WTC11 (cell line): Measurements from ENCODE around the gene SLC17A9. TPM values are rescaled to one million over a fixed set of nuclear protein-coding genes. Genes with fewer than 3 reads are reported as not detected.

ENCODE experiments used
- ATAC-seq: fragments of 200-7000 bp; cut with Tn5 transposase; 2 replicates; pipeline ENCODE4 v1.10.0; 2021; ENCODE audit warnings: mild to moderate bottlenecking, moderate library complexity
- CTCF ChIA-PET: fragments of 300-600 bp; sonication (Branson Sonifier 250); formaldehyde crosslinking; loops from one replicate; lab custom pipeline; 2021; ENCODE audit warnings: antibody characterized with exemption; lab: Charles Lee
- POLR2A ChIA-PET: fragments of 350-600 bp; sonication (Branson Sonifier 250); formaldehyde crosslinking; loops from one replicate; lab custom pipeline; 2021; ENCODE audit warnings: antibody characterized with exemption; lab: Charles Lee
- DNase-seq: peaks from one replicate; pipeline ENCODE4 v3.0.0; 2021; ENCODE audit warnings: low spot score
- H3K27ac Mint-ChIP-seq: 2 replicates; pipeline ENCODE4 v1.8.0; 2021; ENCODE audit warnings: mixed read lengths
- H3K27me3 Mint-ChIP-seq: 2 replicates; pipeline ENCODE4 v1.8.0; 2021; ENCODE audit warnings: low read depth, mild to moderate bottlenecking, moderate library complexity, mixed read lengths
- H3K36me3 Mint-ChIP-seq: 2 replicates; pipeline ENCODE4 v1.8.0; 2021; ENCODE audit warnings: mixed read lengths
- H3K4me1 Mint-ChIP-seq: 2 replicates; pipeline ENCODE4 v1.8.0; 2022; ENCODE audit warnings: mixed read lengths
- H3K4me3 Mint-ChIP-seq: 2 replicates; pipeline ENCODE4 v1.8.0; 2021; ENCODE audit warnings: mild to moderate bottlenecking, moderate library complexity, mixed read lengths
- H3K9me3 Mint-ChIP-seq: 2 replicates; pipeline ENCODE4 v1.8.0; 2021; ENCODE audit warnings: mixed read lengths
- E2F4 ChIP-seq: sonication (generic); formaldehyde crosslinking; IDR thresholded peaks from 2 replicates; pipeline ENCODE4 v1.8.1; 2022; ENCODE audit warnings: low read depth, mild to moderate bottlenecking, moderate library complexity, missing genetic modification reagents, borderline replicate concordance
- ERG ChIP-seq: fragments of 250-450 bp; sonication (Bioruptor Pico); IDR thresholded peaks from 2 replicates; pipeline ENCODE4 v1.8.0; 2021; ENCODE audit warnings: mild to moderate bottlenecking
- JAZF1 ChIP-seq: fragments of 250-450 bp; sonication (Bioruptor Pico); IDR thresholded peaks from 2 replicates; pipeline ENCODE4 v1.9.0; 2021; ENCODE audit warnings: moderate library complexity, mild to moderate bottlenecking, inconsistent platforms
- KAT7 ChIP-seq: sonication (generic); formaldehyde crosslinking; IDR thresholded peaks from 2 replicates; pipeline ENCODE4 v1.8.1; 2023; ENCODE audit warnings: missing genetic modification reagents, mild to moderate bottlenecking, borderline replicate concordance
- NR3C1 ChIP-seq: sonication (generic); formaldehyde crosslinking; conservative IDR thresholded peaks from 2 replicates; pipeline ENCODE4 v1.8.1; 2023; ENCODE audit warnings: low read depth, mild to moderate bottlenecking, missing genetic modification reagents
- PRDM15 ChIP-seq: sonication (generic); formaldehyde crosslinking; IDR thresholded peaks from 2 replicates; pipeline ENCODE4 v1.8.0; 2022; ENCODE audit warnings: missing genetic modification reagents
- SP1 ChIP-seq: sonication (generic); formaldehyde crosslinking; conservative IDR thresholded peaks from 2 replicates; pipeline ENCODE4 v1.8.1; 2022; ENCODE audit warnings: missing genetic modification reagents
- STAT6 ChIP-seq: sonication (generic); formaldehyde crosslinking; conservative IDR thresholded peaks from 2 replicates; pipeline ENCODE4 v1.8.1; 2023; ENCODE audit warnings: mild to moderate bottlenecking, low read depth, missing genetic modification reagents, moderate library complexity
- total RNA-seq: library from RNA; stranded (reverse); gene quantifications from 3 replicates; pipeline ENCODE4 v1.2.3, GENCODE V29; 2021
- TF ChIP-seq, protein P1 (sequence below): sonication (generic); formaldehyde crosslinking; IDR thresholded peaks from 2 replicates; pipeline ENCODE4 v1.8.1; 2023; ENCODE audit warnings: mild to moderate bottlenecking, missing genetic modification reagents, moderate library complexity

SLC17A9 gene
- total RNA-seq, 1 experiment from 2014 or later, result 41.7 TPM

DNA sequence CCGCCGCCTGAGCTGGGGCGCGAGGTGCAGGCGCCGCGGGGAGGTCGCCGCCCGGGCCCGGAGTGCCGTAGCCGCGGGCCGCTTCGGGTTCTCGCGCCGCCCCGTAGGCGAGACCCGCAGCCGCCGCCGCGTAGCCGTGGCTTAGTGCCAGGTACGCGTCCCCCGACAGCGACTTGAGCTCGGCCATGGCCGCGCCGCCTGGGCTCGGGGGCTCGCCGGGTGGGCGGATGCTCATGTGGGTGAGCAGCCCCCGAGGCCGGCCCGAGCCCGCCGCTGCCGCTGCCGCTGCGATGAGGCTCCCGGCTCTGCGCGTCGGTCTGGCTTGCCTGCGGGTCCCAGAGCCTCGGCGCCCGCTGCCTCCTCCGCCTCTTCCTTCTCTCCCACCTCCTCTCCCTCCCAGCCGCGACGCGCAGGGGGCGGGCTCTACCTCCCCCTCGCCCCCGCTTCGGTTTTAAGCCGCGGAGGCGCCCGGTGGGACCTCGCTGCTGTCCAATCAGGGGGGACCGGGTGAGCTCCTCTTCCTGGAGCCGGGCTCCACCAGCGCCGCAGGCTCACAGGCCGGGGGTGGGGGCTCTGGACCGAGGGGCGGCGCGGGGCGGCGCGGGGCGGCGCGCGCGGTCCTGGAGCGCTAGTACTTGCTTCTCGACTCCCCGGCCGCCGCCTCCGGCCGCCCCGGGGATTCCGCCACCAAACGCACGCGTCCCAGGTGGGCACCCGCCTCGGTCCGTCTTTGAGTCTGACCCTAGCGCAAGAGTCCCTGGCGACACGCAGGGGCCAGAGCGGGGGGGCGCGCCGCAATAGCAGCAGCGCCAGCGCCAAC is 54.2 kb downstream of the SLC17A9 start, which contains the start of gene BHLHE23:
BHLHE23 (minus strand) TSS at position 425 of the 820 bp plus-strand sequence; CDS start at position 235, 190 bp downstream.
- Mint-ChIP-seq H3K36me3 (no peaks in the 10 kb centered on the region), H3K27ac (no peak within 1 kb of the TSS), H3K27me3 (peaks cover 84% of the 10 kb centered on the region), H3K4me3 (peak within 1 kb of the TSS; percentile 55), H3K4me1 (peaks cover 33% of the 10 kb centered on the region), H3K9me3 (no peaks in the 10 kb centered on the region)
- DNase-seq, result peak; percentile 68
- 0 out of 2 replicates have a peak, but pooled peaks have one; percentile 45 for TF ChIP-seq E2F4
- TF ChIP-seq KAT7 (CRISPR knock-in tag), result no peak
- no peak for TF ChIP-seq SP1 (CRISPR knock-in tag)
- no peak for TF ChIP-seq ERG (CRISPR knock-in tag)
- TF ChIP-seq PRDM15 (CRISPR knock-in tag), result peak; percentile 89
- POLR2A ChIA-PET, result interaction anchor here (1.0 to 1.4 kb wide), 2 partner anchors 8 to 30 kb away, joined by 3 read pairs; no protein-coding TSS in a partner anchor
- peak; percentile 17 for ATAC-seq
- CTCF ChIA-PET, result interaction anchor here (1.0 to 2.6 kb wide), 10 partner anchors 27 to 133 kb away, joined by 3 to 10 read pairs (median 4); no protein-coding TSS in a partner anchor

GRCh38 chr20:63007360-63007645 is 54.8 kb downstream of the SLC17A9 start:
- peaks cover under 1% of the 10 kb centered on the region; the same call in 1 of the 2 replicates for H3K9me3 Mint-ChIP-seq
- 0 out of 2 replicates have a peak, but pooled peaks have one; percentile 15 for TF ChIP-seq NR3C1
- no peak for TF ChIP-seq STAT6 (CRISPR knock-in tag)
- TF ChIP-seq, all 79 proteins: peak for 1
- Mint-ChIP-seq H3K4me1 (peaks cover 33% of the 10 kb centered on the region), H3K4me3 (0 out of 2 replicates have a peak overlapping the region, but pooled peaks have one; percentile 16), H3K27ac (no peak overlapping the region), H3K27me3 (peaks cover 81% of the 10 kb centered on the region), H3K36me3 (no peaks in the 10 kb centered on the region)
- DNase-seq, result no peak
- ChIA-PET POLR2A (no interaction called here), CTCF (interaction anchor here (0.6 to 2.6 kb wide), 8 partner anchors 28 to 133 kb away, joined by 3 to 10 read pairs (median 4); no protein-coding TSS in a partner anchor)
- 0 out of 2 replicates have a peak, but pooled peaks have one; percentile 1 for ATAC-seq

GRCh38 chr20:63007646-63008488 is 55.4 kb downstream of the SLC17A9 start:
- Mint-ChIP-seq H3K27me3 (peaks cover 81% of the 10 kb centered on the region), H3K27ac (no peak overlapping the region), H3K4me1 (peaks cover 29% of the 10 kb centered on the region), H3K4me3 (peak overlapping the region; percentile 54), H3K36me3 (peaks cover under 1% of the 10 kb centered on the region), H3K9me3 (peaks cover 6% of the 10 kb centered on the region)
- CTCF ChIA-PET, result interaction anchor here (0.6 to 1.9 kb wide), 14 partner anchors 11 to 185 kb away, joined by 3 to 21 read pairs (median 4); no protein-coding TSS in a partner anchor
- TF ChIP-seq, protein P1, sequence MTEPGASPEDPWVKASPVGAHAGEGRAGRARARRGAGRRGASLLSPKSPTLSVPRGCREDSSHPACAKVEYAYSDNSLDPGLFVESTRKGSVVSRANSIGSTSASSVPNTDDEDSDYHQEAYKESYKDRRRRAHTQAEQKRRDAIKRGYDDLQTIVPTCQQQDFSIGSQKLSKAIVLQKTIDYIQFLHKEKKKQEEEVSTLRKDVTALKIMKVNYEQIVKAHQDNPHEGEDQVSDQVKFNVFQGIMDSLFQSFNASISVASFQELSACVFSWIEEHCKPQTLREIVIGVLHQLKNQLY (CRISPR knock-in tag), result 0 out of 2 replicates have a peak, but pooled peaks have one; percentile 35
- no peak for TF ChIP-seq JAZF1
- POLR2A ChIA-PET, result no interaction called here
- peak; percentile 2; the same call in 1 of the 2 replicates for ATAC-seq
- DNase-seq, result no peak
